ENCODE results near the gene CD53.

CD53 gene

DNA sequence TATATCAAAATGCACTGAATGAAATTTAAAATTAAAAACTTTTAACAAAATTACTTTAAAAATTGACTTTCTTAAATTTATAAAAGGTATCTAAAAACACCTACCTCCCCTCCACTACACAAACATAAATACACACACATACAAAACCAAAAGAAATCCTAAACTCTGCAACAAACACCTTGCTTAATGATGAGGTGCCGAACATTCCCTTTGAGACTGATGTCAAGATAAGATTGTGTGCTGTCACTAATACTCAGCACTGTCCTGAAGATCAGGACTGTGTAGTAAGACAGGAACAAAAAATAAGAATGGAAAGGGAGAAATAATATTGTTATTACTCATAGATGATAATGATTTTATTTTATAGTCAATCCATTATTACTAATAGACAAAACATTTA is 45.1 kb downstream of the CD53 start:
- TF ChIP-seq, protein P1, sequence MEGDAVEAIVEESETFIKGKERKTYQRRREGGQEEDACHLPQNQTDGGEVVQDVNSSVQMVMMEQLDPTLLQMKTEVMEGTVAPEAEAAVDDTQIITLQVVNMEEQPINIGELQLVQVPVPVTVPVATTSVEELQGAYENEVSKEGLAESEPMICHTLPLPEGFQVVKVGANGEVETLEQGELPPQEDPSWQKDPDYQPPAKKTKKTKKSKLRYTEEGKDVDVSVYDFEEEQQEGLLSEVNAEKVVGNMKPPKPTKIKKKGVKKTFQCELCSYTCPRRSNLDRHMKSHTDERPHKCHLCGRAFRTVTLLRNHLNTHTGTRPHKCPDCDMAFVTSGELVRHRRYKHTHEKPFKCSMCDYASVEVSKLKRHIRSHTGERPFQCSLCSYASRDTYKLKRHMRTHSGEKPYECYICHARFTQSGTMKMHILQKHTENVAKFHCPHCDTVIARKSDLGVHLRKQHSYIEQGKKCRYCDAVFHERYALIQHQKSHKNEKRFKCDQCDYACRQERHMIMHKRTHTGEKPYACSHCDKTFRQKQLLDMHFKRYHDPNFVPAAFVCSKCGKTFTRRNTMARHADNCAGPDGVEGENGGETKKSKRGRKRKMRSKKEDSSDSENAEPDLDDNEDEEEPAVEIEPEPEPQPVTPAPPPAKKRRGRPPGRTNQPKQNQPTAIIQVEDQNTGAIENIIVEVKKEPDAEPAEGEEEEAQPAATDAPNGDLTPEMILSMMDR (conservative IDR thresholded peaks at IDR 0.05; ENCODE audit: low read depth, low read length): no peak
- H3K27me3 ChIP-seq (ENCODE audit: insufficient read depth, low read depth): no peaks in the 10 kb centered on the region
- H3K79me2 ChIP-seq (ENCODE audit: insufficient read depth, low read depth): no peaks in the 10 kb centered on the region
- no peaks in the 10 kb centered on the region for H4K20me1 ChIP-seq (ENCODE audit: insufficient read depth)
- H3K4me3 ChIP-seq (IDR thresholded peaks at IDR 0.05; ENCODE audit: insufficient read depth, low read depth, low read length): no peak overlapping the region
- H3K4me2 ChIP-seq: no peak overlapping the region
- H3K4me1 ChIP-seq (ENCODE audit: low read depth, poor library complexity, severe bottlenecking): peaks cover 34% of the 10 kb centered on the region
- no peak overlapping the region for H2AFZ ChIP-seq (ENCODE audit: low read depth)
- no peak overlapping the region for H3K27ac ChIP-seq
- H3K36me3 ChIP-seq (ENCODE audit: insufficient read depth): no peaks in the 10 kb centered on the region
- H3K9ac ChIP-seq: no peak overlapping the region

DNA sequence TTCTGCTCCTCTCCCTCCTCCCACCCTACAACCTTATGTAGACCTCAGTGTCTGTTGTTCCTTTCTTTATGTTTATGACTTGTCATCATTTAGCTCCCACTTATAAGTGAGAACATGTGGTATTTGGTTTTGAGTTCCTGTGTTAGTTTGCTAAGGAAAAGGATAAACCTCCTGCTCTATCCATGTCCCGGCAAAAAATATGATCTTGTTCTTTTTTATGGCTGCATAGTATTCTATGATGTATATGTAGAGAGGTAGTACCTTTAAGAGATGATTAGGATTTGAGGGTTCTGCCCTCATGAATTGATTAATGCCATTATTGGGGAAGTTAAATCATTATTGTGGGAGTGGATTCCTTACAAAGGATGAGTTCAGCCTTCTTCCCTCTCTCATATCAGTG is 49.0 kb downstream of the CD53 start:
- TF ChIP-seq, protein P1 (conservative IDR thresholded peaks at IDR 0.05; ENCODE audit: low read depth, low read length): no peak
- Histone ChIP-seq H3K4me1 (ENCODE audit: low read depth, poor library complexity, severe bottlenecking) (peaks cover 20% of the 10 kb centered on the region), H3K9ac (no peak overlapping the region), H3K4me2 (no peak overlapping the region), H4K20me1 (ENCODE audit: insufficient read depth) (no peaks in the 10 kb centered on the region), H2AFZ (ENCODE audit: low read depth) (no peak overlapping the region), H3K36me3 (ENCODE audit: insufficient read depth) (no peaks in the 10 kb centered on the region), H3K27me3 (ENCODE audit: insufficient read depth, low read depth) (no peaks in the 10 kb centered on the region), H3K4me3 (IDR thresholded peaks at IDR 0.05; ENCODE audit: insufficient read depth, low read depth, low read length) (no peak overlapping the region), H3K27ac (no peak overlapping the region), H3K79me2 (ENCODE audit: insufficient read depth, low read depth) (no peaks in the 10 kb centered on the region)

DNA sequence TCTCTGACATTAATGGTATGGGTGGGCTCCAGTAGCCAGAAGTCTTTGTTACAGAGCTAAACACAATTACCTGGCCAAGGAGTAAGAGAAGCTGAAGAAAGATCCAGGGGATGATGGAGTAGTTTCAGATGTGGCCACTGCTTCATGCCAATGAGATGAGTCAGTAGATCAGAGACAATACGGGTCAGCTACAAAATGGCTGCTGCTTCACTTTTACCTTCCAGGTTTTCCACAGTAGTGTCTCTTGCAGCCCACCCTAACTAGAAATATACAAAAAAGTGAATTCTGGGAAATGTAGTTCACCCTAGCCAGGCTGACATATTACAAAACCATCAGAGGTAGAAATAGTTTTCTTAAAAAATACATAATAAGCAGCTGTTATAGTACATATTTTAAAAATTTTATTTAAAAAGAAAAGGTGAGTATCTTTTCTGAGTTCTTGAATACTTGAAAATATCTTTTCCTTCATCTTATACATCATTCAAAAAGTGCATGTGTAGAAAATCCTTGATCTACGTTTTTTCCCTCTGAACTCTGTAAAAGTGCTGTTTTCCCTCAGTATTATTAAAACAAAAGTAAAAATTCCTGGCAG is 54.6 kb downstream of the CD53 start:
- H3K27ac ChIP-seq: no peak overlapping the region
- no peak overlapping the region for H2AFZ ChIP-seq (ENCODE audit: low read depth)
- H3K36me3 ChIP-seq (ENCODE audit: insufficient read depth): no peaks in the 10 kb centered on the region
- H3K4me2 ChIP-seq: no peak overlapping the region
- no peaks in the 10 kb centered on the region for H3K79me2 ChIP-seq (ENCODE audit: insufficient read depth, low read depth)
- H3K9ac ChIP-seq: no peak overlapping the region
- H3K4me1 ChIP-seq (ENCODE audit: low read depth, poor library complexity, severe bottlenecking): no peaks in the 10 kb centered on the region
- no peaks in the 10 kb centered on the region for H4K20me1 ChIP-seq (ENCODE audit: insufficient read depth)
- TF ChIP-seq, protein P1 (conservative IDR thresholded peaks at IDR 0.05; ENCODE audit: low read depth, low read length): no peak
- H3K4me3 ChIP-seq (IDR thresholded peaks at IDR 0.05; ENCODE audit: insufficient read depth, low read depth, low read length): no peak overlapping the region
- no peaks in the 10 kb centered on the region for H3K27me3 ChIP-seq (ENCODE audit: insufficient read depth, low read depth)

DNA sequence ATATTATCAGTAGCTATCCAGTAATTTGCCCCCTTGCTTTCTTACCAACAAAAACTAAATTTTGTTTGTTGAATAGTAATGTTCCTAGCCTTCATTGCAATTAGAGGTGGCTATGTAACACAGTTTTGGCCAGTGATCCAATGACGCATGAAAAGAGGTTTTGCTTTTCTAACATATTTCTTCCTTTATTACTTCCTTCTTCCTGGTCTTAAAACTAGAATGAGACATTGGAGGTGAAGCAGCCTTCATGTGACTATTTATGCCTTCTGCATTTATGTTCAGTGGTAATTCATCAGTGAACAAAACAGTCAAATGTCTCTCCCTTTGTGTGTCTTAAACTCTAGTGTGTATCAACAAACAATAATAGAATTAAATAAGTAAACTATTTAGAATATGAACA is 55.2 kb downstream of the CD53 start:
- Histone ChIP-seq H2AFZ (ENCODE audit: low read depth) (no peak overlapping the region), H3K27me3 (ENCODE audit: insufficient read depth, low read depth) (no peaks in the 10 kb centered on the region)
- TF ChIP-seq, protein P1 (conservative IDR thresholded peaks at IDR 0.05; ENCODE audit: low read depth, low read length): no peak

More for the DNA sequence above, 55.2 kb downstream of the CD53 start:
- Histone ChIP-seq H3K9ac (no peak overlapping the region), H3K36me3 (ENCODE audit: insufficient read depth) (no peaks in the 10 kb centered on the region), H4K20me1 (ENCODE audit: insufficient read depth) (no peaks in the 10 kb centered on the region), H3K4me3 (IDR thresholded peaks at IDR 0.05; ENCODE audit: insufficient read depth, low read depth, low read length) (no peak overlapping the region), H3K4me2 (no peak overlapping the region), H3K27ac (no peak overlapping the region), H3K79me2 (ENCODE audit: insufficient read depth, low read depth) (no peaks in the 10 kb centered on the region), H3K4me1 (ENCODE audit: low read depth, poor library complexity, severe bottlenecking) (no peaks in the 10 kb centered on the region)

All from KMS-11 (cell line).